SK-N-SH (cell line): ENCODE data around the gene ASB18. TPM values are rescaled to one million over a fixed set of nuclear protein-coding genes. Genes with fewer than 3 reads are reported as not detected.

Experiments
- CTCF ChIA-PET: fragments of 300-600, 350-600 bp; formaldehyde crosslinking; extraction: SDS; loops from one replicate; lab custom pipeline; 2021; lab: Yijun Ruan, JAX
- POLR2A ChIA-PET: fragments of 350-600 bp; sonication (Branson Sonifier 250); formaldehyde crosslinking; extraction: SDS; loops from one replicate; lab custom pipeline; 2020; ENCODE audit warnings: antibody characterized with exemption, inconsistent platforms; lab: Yijun Ruan, JAX
- DNase-seq: peaks from one replicate; pipeline ENCODE4 v3.0.0; 2012
- H2AFZ ChIP-seq: fragments of 200-600 bp; sonication (generic); 2 replicates; pipeline ENCODE4 v1.8.1; 2016; ENCODE audit warnings: antibody characterized with exemption, mild to moderate bottlenecking, low read depth
- H3F3A ChIP-seq: fragments of 200-600 bp; sonication (generic); replicated peaks from 2 replicates; pipeline ENCODE3; 2016; ENCODE audit warnings: antibody characterized with exemption, mild to moderate bottlenecking; ENCODE audit not compliant: insufficient read depth
- H3K27ac ChIP-seq, 2 experiments: fragments of 200-500 bp in 1 of 2; fragments of 200-600 bp in 1 of 2; sonication (Bioruptor generic) in 1 of 2; sonication (generic), shearing (Covaris generic) in 1 of 2; 2 replicates each; pipeline versions ENCODE4 v1.5.1 to v1.6.1; 2014 to 2016; ENCODE audit warnings: low read depth in 2 of 2, inconsistent platforms in 1 of 2, low read length in 1 of 2, mild to moderate bottlenecking in 1 of 2, mixed read lengths in 1 of 2
- H3K27me3 ChIP-seq: fragments of 200-600 bp; sonication (generic), shearing (Covaris generic); 2 replicates; pipeline ENCODE4 v1.6.1; 2016; ENCODE audit warnings: mixed run types; ENCODE audit not compliant: insufficient read depth
- H3K36me3 ChIP-seq, 2 experiments: fragments of 200-500 bp in 1 of 2; fragments of 200-600 bp in 1 of 2; sonication (Bioruptor generic) in 1 of 2; sonication (generic) in 1 of 2; replicated peaks in 1 of 2; 2 replicates each; pipeline versions ENCODE3 to v1.5.1; 2014 to 2016; ENCODE audit warnings: low read length in 1 of 2, mild to moderate bottlenecking in 1 of 2; ENCODE audit not compliant: insufficient read depth in 2 of 2, control insufficient read depth in 1 of 2
- H3K4me1 ChIP-seq, 2 experiments: fragments of 200-500 bp in 1 of 2; fragments of 200-600 bp in 1 of 2; sonication (Bioruptor generic) in 1 of 2; sonication (generic), shearing (Covaris generic) in 1 of 2; 2 replicates each; pipeline versions ENCODE4 v1.5.1 to v1.6.1; 2014 to 2016; ENCODE audit warnings: low read depth in 1 of 2, low read length in 1 of 2, mixed run types in 1 of 2; ENCODE audit not compliant: insufficient read depth in 2 of 2, control insufficient read depth in 1 of 2
- H3K4me2 ChIP-seq: fragments of 200-600 bp; sonication (generic), shearing (Covaris generic); 2 replicates; pipeline ENCODE4 v1.6.1; 2017; ENCODE audit warnings: mixed run types
- H3K4me3 ChIP-seq, 2 experiments: fragments of 200-500 bp in 1 of 2; fragments of 200-600 bp in 1 of 2; sonication (Bioruptor generic) in 1 of 2; sonication (generic), shearing (Covaris generic) in 1 of 2; 2 replicates each; pipeline versions ENCODE4 v1.5.1 to v1.8.1; 2014 to 2016; ENCODE audit warnings: low read depth in 2 of 2, inconsistent platforms in 1 of 2, low read length in 1 of 2, mild to moderate bottlenecking in 1 of 2, mixed read lengths in 1 of 2, moderate library complexity in 1 of 2
- H3K79me2 ChIP-seq: fragments of 200-600 bp; sonication (generic); 2 replicates; pipeline ENCODE4 v1.8.1; 2017; ENCODE audit warnings: mild to moderate bottlenecking; ENCODE audit not compliant: insufficient read depth
- H3K9ac ChIP-seq: fragments of 200-600 bp; sonication (generic); 2 replicates; pipeline ENCODE4 v1.6.1; 2017; ENCODE audit warnings: mixed run types
- H3K9me2 ChIP-seq: fragments of 200-600 bp; sonication (generic); 2 replicates; pipeline ENCODE4 v1.6.1; 2017; ENCODE audit warnings: mixed run types
- H3K9me3 ChIP-seq: fragments of 200-600 bp; sonication (generic); 2 replicates; pipeline ENCODE4 v1.6.1; 2017; ENCODE audit warnings: mixed run types, mild to moderate bottlenecking, moderate library complexity
- H4K20me1 ChIP-seq: fragments of 200-600 bp; sonication (generic); 2 replicates; pipeline ENCODE4 v1.6.1; 2017; ENCODE audit warnings: mild to moderate bottlenecking, mixed run types; ENCODE audit not compliant: insufficient read depth
- CHD2 ChIP-seq: fragments of 150-350 bp; IDR thresholded peaks from 2 replicates; pipeline ENCODE4 v1.6.1; 2018; ENCODE audit warnings: low read length; ENCODE audit not compliant: partially characterized antibody
- CTCF ChIP-seq: fragments of 200-600 bp; sonication (generic); IDR thresholded peaks from 2 replicates; pipeline ENCODE4 v1.6.1; 2017; ENCODE audit warnings: antibody characterized with exemption, mild to moderate bottlenecking, moderate library complexity
- EZH2phosphoT487 ChIP-seq: fragments of 200-600 bp; sonication (generic); IDR thresholded peaks from 2 replicates; pipeline ENCODE4 v1.6.1; 2017; ENCODE audit warnings: low read depth, mixed run types, mild to moderate bottlenecking, antibody characterized with exemption, moderate library complexity, borderline replicate concordance
- FOSL2 ChIP-seq: IDR thresholded peaks from 2 replicates; pipeline ENCODE4 v1.4.0; 2012; ENCODE audit warnings: low read depth, mild to moderate bottlenecking, moderate library complexity, borderline replicate concordance
- GATA2 ChIP-seq: sonication (generic); formaldehyde crosslinking; IDR thresholded peaks from 2 replicates; pipeline ENCODE4 v1.5.0; 2020; ENCODE audit warnings: mild to moderate bottlenecking, missing genetic modification reagents
- NFIC ChIP-seq: IDR thresholded peaks from 2 replicates; pipeline ENCODE4 v1.4.0; 2012; ENCODE audit warnings: borderline replicate concordance
- NRF1 ChIP-seq: IDR thresholded peaks from 2 replicates; pipeline ENCODE4 v1.6.1; 2012; ENCODE audit warnings: low read depth, mild to moderate bottlenecking, low read length
- PBX3 ChIP-seq: IDR thresholded peaks from 2 replicates; pipeline ENCODE4; 2012
- POLR2AphosphoS5 ChIP-seq: IDR thresholded peaks from 2 replicates; pipeline ENCODE4 v1.6.1; 2012; ENCODE audit warnings: low read depth, low read length
- RCOR1 ChIP-seq: fragments of 150-350 bp; IDR thresholded peaks from 2 replicates; pipeline ENCODE4 v1.6.1; 2017; ENCODE audit warnings: antibody characterized with exemption, low read length
- REST ChIP-seq: IDR thresholded peaks from 2 replicates; pipeline ENCODE4 v1.6.1; 2012; ENCODE audit warnings: mild to moderate bottlenecking, low read depth, low read length, moderate library complexity
- SIN3A ChIP-seq: IDR thresholded peaks from 2 replicates; pipeline ENCODE4 v1.6.1; 2012; ENCODE audit warnings: low read depth, mild to moderate bottlenecking, low read length, moderate library complexity, borderline replicate concordance
- TCF12 ChIP-seq: IDR thresholded peaks from 2 replicates; pipeline ENCODE4 v1.4.0; 2012
- TEAD4 ChIP-seq: IDR thresholded peaks from 2 replicates; pipeline ENCODE4 v1.4.0; 2012; ENCODE audit warnings: mild to moderate bottlenecking, borderline replicate concordance; ENCODE audit not compliant: insufficient read depth
- ZBTB33 ChIP-seq: IDR thresholded peaks from 2 replicates; pipeline ENCODE4 v1.4.0; 2012; ENCODE audit warnings: low read depth, borderline replicate concordance
- WGBS: methylation state at CpG from one replicate; pipeline ENCODE4 v1.1.6; 2017; ENCODE audit warnings: low lambda C conversion rate; 5-methylcytosine and 5-hydroxymethylcytosine counted together
- polyA plus RNA-seq, 3 experiments: library from polyadenylated mRNA; depleted of rRNA; stranded (reverse); fragments of >200 nt; gene quantifications; 2 replicates each; pipeline ENCODE4 v1.2.3, GENCODE V29; 2012

ASB18 gene
- polyA plus RNA-seq, 1 of the 3 experiments (the other 2 are of a cell fraction) = not detected

GRCh38 chr2:236164925-236165841 lies 99.0 kb downstream of the ASB18 start:
- no peaks in the 10 kb centered on the region for H3K36me3 ChIP-seq
- no peak overlapping the region for H3K27ac ChIP-seq
- no peak overlapping the region for H2AFZ ChIP-seq
- no peaks in the 10 kb centered on the region for H3K9me2 ChIP-seq
- 40% methylated on average over 16 of the region's 18 CpGs for WGBS
- H3K4me3 ChIP-seq = peak overlapping the region in 1 of 2 experiments; percentile 52; a peak in 1 of 4 replicates
- H4K20me1 ChIP-seq = no peaks in the 10 kb centered on the region
- CTCF ChIA-PET = interaction anchor here (0.7 to 2.6 kb wide), 6 partner anchors 11 to 399 kb away, joined by 3 to 28 read pairs (median 8); no protein-coding TSS in a partner anchor
- H3F3A ChIP-seq = no peaks in the 10 kb centered on the region
- H3K4me2 ChIP-seq = peak overlapping the region; percentile 71; the same call in 1 of the 2 replicates
- no peak overlapping the region for H3K9ac ChIP-seq
- TF ChIP-seq CHD2 = no peak
- 0 out of 2 replicates have a peak, but pooled peaks have one; percentile 30 for TF ChIP-seq EZH2phosphoT487
- H3K9me3 ChIP-seq = no peaks in the 10 kb centered on the region
- peak; percentile 25 for DNase-seq
- peaks cover 0 to 12% of the 10 kb centered on the region in 2 experiments; a peak in 2 of 4 replicates for H3K4me1 ChIP-seq
- no peaks in the 10 kb centered on the region for H3K79me2 ChIP-seq
- peaks cover 60% of the 10 kb centered on the region for H3K27me3 ChIP-seq
- POLR2A ChIA-PET = no interaction called here

GRCh38 chr2:236164201-236164924 lies 99.8 kb downstream of the ASB18 start:
- Histone ChIP-seq H3K9me2 (no peaks in the 10 kb centered on the region), H3K4me2 (peak overlapping the region; percentile 71; the same call in 1 of the 2 replicates), H3K4me1 (peaks cover 0 to 12% of the 10 kb centered on the region in 2 experiments; a peak in 2 of 4 replicates), H2AFZ (peak overlapping the region; percentile 70; the same call in 1 of the 2 replicates), H3K36me3 (no peaks in the 10 kb centered on the region), H3K9me3 (no peaks in the 10 kb centered on the region), H3K27me3 (peaks cover 52% of the 10 kb centered on the region), H3K27ac (no peak overlapping the region), H4K20me1 (no peaks in the 10 kb centered on the region), H3K79me2 (no peaks in the 10 kb centered on the region), H3K4me3 (peak overlapping the region; percentile 27 to 52), H3F3A (no peaks in the 10 kb centered on the region), H3K9ac (no peak overlapping the region)
- ChIA-PET POLR2A (no interaction called here), CTCF (interaction anchor here (1.8 to 2.4 kb wide), 2 partner anchors 14 to 399 kb away, joined by 7 to 21 read pairs; no protein-coding TSS in a partner anchor)
- WGBS = 37% methylated on average over 14 of the region's 67 CpGs
- peak; percentile 80 for DNase-seq
- no peak for TF ChIP-seq TCF12
- no peak for TF ChIP-seq RCOR1
- no peak for TF ChIP-seq POLR2AphosphoS5
- TF ChIP-seq TEAD4 = no peak
- TF ChIP-seq ZBTB33 = no peak
- no peak for TF ChIP-seq SIN3A
- TF ChIP-seq FOSL2 = no peak
- no peak for TF ChIP-seq PBX3
- TF ChIP-seq GATA2 (CRISPR knock-in tag) = no peak
- no peak for TF ChIP-seq REST
- no peak for TF ChIP-seq CTCF
- TF ChIP-seq NFIC = no peak
- no peak for TF ChIP-seq NRF1
